Skin of body (tissue), 2 donors: ENCODE data around the gene OR51E1. TPM values are rescaled to one million over a fixed set of nuclear protein-coding genes. Genes with fewer than 3 reads are reported as not detected.

Source experiments
- DNase-seq: peaks from one replicate; lab custom pipeline; 2025; lab: John Stamatoyannopoulos, UW
- total RNA-seq: library from RNA; depleted of rRNA; stranded (reverse); fragments of >200 nt; gene quantifications from one replicate; pipeline ENCODE4 v1.2.3, GENCODE V29; 2014

Gene OR51E1
- total RNA-seq, 1 donor from 2014 or later = 1.1 TPM

- no peak for DNase-seq
Observed at GRCh38 chr11:4654635-4655369, 11.0 kb downstream of the OR51E1 start.

DNA sequence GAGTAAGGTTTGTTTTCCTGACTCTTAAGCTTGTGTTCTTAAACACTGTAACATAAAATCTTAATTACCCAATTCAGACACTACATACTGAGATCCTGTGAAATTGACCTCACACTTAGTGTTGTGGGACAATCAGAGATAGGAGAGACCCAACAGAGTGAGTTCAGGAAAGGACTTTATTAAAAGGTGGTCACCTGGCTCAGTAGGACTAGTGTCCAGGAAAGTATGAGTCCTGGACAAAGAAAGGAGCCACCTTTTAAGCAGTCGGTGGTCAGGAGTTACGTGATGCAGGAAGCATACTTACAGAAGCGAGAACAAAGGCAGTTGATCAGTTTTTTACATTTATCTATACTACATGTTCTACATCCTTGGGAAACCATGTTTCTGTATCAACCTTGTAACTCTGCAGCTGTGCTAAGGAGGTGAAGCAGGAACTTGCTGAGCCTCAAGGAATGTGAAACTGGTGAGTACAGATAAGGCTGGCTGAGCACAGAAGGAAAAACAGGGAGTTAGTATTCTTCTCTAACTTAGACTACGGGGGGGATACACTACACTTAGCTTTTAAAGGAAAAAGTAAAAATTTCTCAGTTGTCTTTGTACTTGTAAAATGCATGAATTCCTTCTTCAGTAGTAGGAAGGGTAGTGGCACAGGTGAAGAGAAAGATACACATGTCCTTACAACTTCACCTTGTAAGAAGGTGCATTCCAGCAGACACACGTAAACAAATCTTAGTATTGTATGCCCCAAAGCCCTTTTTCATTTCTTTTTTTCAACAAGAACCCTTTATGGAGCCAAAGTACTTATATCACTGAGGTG lies 15.1 kb downstream of the OR51E1 start:
- no peak for DNase-seq

DNA sequence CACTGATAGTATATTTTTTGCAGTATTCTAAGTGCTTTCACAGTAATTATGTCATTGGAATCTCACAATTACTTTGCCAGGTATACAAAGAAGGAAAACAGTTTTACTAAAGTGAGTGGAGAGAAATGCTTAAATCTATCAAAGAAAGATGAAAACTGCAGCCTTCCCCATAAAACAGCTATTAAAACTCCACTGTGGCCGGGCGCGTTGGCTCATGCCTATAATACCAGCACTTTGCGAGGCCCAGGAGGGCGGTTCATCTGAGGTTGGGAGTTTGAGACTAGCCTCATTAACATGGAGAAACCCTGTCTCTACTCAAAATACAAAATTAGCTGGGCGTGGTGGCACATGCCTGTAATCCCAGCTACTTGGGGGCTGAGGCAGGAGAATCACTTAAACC lies 19.1 kb downstream of the OR51E1 start:
- DNase-seq = no peak

GRCh38 chr11:4664183-4664582 lies 20.4 kb downstream of the OR51E1 start:
- no peak for DNase-seq

DNA sequence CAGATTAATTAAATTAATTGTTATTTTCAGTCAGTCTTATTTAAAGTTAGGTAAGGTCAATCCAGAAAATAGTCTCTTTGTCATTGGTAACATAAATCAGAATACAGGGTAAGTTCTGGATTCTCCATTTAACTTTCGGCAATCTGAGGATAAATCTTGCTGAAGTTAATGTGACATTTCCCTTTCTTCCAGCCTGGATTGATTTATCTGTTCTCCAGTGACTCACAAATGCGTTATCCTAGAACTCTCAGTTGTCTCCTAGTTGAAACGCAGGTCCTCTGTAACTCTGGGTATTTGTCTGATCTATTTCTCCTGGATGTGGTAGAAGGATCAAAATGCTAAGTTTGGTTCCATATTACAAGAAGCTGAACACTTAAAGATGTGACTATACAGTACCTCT lies 21.0 kb downstream of the OR51E1 start:
- DNase-seq = no peak

- no peak for DNase-seq
Observed at GRCh38 chr11:4665424-4665823, 21.6 kb downstream of the OR51E1 start.

DNA sequence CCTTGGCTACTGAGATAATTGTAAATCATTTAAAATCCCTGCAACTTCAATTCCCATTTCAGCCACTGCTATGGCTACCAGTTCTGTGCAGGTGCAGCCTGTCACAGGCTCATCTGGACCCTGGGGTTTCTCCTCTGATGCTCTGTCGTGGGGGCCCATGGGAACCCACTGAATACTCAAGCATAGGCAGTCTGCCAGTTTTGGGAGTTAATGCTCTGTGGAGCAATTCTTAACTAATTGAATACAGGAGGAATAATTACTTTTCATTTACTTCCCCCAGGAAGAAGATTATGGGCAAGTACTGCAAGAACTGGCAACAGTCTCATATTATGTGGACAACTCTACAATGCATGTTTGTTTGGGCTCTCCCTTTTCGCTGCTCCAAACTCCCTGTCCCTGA lies 28.0 kb downstream of the OR51E1 start:
- DNase-seq = no peak

DNA sequence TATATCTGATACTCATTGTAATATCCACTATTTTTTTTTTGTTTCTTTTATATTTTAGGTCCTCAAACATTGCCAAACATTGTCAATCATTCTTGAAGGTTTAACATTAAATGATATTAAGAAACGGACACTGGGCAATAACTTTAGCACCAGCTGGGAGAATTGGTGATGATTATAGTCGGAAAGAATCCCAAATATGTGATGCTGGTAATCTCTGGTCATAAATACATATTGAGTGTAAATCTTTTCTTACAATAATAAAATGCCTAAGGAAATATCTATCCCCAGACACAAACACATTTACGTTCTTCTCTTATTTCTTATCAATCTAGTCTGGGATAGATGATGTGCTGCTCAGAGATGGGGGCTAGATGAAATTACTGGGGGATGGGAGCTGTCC lies 28.7 kb downstream of the OR51E1 start:
- DNase-seq = no peak

- DNase-seq = no peak
Observed at GRCh38 chr11:4673781-4674180, 30.0 kb downstream of the OR51E1 start.

DNA sequence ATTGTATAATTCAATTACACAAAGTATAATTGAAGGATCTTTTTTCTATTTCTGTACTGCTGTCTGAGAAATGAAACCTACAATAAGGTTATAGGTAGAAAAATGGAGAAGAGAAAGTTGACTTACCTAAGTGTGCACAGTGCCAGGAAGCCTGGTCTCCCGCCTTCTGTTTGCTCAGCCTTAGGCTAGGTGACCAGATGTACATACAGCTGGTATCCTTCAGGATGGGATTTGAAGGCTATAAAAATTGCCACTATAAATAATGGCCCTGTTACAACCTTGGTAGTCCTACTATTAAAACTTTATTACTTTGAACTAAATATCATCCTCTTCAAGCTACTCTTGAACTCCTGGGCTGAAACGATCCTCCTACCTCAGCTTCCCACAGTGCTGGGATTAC lies 34.2 kb downstream of the OR51E1 start:
- DNase-seq = no peak

- no peak for DNase-seq
Observed at GRCh38 chr11:4680341-4680740, 36.6 kb downstream of the OR51E1 start.

DNA sequence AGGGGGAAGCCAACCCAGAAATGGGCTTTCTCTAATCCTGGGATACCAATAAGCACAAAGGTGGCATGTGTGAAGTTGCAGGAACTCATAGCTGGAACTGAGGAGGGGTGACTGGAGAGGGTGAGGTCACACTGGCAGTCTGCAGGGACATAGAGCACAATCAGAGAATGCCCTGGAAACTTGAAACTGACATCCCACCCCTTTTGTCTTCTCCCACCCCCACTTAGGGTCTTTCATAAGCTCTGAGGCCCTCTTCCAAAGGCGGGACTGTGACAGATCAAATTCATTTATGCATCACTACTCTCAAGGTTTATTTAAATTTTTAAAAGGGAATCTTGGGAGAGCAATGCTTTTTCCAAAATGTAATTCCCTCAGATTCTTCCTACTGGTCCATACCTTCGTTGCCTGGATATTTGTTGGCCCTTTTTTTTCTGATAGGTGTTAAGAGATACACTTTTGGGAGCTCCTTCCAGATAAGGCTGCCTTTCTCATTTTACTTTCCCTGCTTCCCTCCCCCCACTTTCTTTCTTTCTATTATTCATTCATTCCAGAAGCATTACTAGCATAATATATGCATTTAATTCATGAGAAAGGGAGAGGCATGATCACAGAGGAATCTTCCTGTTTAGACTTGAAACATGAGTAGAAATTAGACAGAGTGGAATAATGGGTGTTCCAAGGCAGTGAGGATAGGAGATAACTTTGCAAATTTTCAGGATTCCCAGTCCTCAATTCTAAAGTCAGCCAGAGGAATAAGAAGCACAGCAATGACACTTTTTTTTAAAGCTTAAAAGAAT lies 39.0 kb downstream of the OR51E1 start:
- DNase-seq = no peak

GRCh38 chr11:4684631-4685285 lies 41.0 kb downstream of the OR51E1 start:
- no peak for DNase-seq

DNA sequence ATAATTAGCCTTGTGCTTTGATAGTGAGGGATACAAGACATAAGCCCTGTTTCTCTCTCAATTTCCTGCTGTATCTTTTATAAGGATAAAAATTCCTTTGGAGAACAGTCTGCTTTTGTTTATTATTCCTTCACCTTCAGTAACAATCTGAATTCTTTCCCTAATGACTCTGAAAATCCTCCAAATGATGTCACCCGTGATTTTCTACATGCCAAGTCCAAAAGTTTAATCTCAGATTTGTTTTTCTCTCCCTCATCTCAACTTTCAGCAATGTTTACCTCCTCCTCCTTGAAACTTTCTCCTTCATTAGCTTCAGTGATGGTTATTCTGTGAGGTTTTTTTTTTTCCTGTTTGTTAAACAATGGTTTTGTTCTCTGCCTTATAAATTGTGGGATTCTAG lies 51.7 kb downstream of the OR51E1 start:
- DNase-seq = no peak

DNA sequence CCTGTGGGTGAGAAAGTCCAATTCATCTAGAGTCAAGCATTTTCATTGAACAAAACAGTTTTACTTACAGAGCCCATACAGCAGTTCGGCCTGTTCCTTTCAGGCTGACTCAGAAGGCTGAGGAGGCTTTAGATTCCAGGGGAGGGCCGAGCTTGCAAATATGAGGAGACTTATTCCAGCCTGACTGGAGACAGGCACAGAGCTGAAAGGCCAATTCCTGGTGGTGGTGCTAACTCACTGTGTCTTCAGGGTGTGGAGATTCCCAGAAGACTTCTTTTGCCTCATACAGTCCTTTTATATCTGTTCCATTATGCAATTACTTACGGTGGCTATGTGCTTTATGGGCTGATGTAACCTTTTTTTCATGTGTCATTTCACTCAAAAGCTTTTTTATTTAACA lies 53.8 kb downstream of the OR51E1 start, which contains the start of gene OR51E2:
TSS of gene OR51E2 (minus strand) at position 269 of the 400 bp plus-strand sequence. CDS start 15,142 bp downstream, outside the sequence.
- DNase-seq = no peak

GRCh38 chr11:4699697-4700435 lies 56.1 kb downstream of the OR51E1 start:
- DNase-seq = no peak

- DNase-seq = no peak
Observed at GRCh38 chr11:4700436-4700820, 56.6 kb downstream of the OR51E1 start.

GRCh38 chr11:4704054-4704789 lies 60.4 kb downstream of the OR51E1 start, which contains the start of gene MMP26:
Gene MMP26 (plus strand): TSS chr11:4704784.
- no peak for DNase-seq

- DNase-seq = no peak
Observed at GRCh38 chr11:4704790-4705334, 61.1 kb downstream of the OR51E1 start.
